HCT116 (cell line): ENCODE results near the gene ABTB2.

ENCODE experiments used
- CTCF ChIP-seq, 3 experiments: fragments of 200-600 bp in 1 of 3; sonication (generic) in 1 of 3; IDR thresholded peaks in 2 of 3; conservative IDR thresholded peaks in 1 of 3; 2 replicates each; pipeline ENCODE4 v1.5.1; 2012 to 2017; ENCODE audit warnings: low read depth in 2 of 3, low read length in 2 of 3, antibody characterized with exemption in 1 of 3, borderline replicate concordance in 1 of 3, control low read depth in 1 of 3, mild to moderate bottlenecking in 1 of 3, mixed read lengths in 1 of 3, mixed run types in 1 of 3, moderate library complexity in 1 of 3; ENCODE audit not compliant: insufficient read depth in 1 of 3
- EZH2 ChIP-seq: fragments of 200-600 bp; sonication (generic); IDR thresholded peaks from 2 replicates; pipeline ENCODE4 v1.6.1; 2017; ENCODE audit warnings: antibody characterized with exemption, mixed run types
- JUND ChIP-seq: IDR thresholded peaks from 2 replicates; pipeline ENCODE4 v1.6.1; 2012
- POLR2A ChIP-seq: IDR thresholded peaks from 2 replicates; pipeline ENCODE4 v1.7.0; 2011; ENCODE audit warnings: borderline replicate concordance; ENCODE audit not compliant: insufficient read depth, insufficient read length; ENCODE audit errors: extremely low read depth
- POLR2AphosphoS5 ChIP-seq: IDR thresholded peaks from 2 replicates; pipeline ENCODE4 v1.6.1; 2011; ENCODE audit warnings: mild to moderate bottlenecking, low read depth, low read length, moderate library complexity
- RAD21 ChIP-seq: IDR thresholded peaks from 2 replicates; pipeline ENCODE4 v1.6.1; 2012; ENCODE audit warnings: low read depth, mild to moderate bottlenecking
- REST ChIP-seq: IDR thresholded peaks from 2 replicates; pipeline ENCODE4 v1.6.1; 2012; ENCODE audit warnings: low read depth
- ZFX ChIP-seq: fragments of 450-650 bp; IDR thresholded peaks from 2 replicates; pipeline ENCODE4 v1.6.1; 2017
- ZNF274 ChIP-seq: fragments of 200-500 bp; sonication (Bioruptor generic); IDR thresholded peaks from 2 replicates; pipeline ENCODE4 v1.6.1; 2014; ENCODE audit warnings: mild to moderate bottlenecking, low read depth, low read length, inconsistent platforms

GRCh38 chr11:34335801-34336200, 22.0 kb downstream of the ABTB2 start:
- TF ChIP-seq JUND = no peak
- no peak for TF ChIP-seq CTCF (IDR thresholded peaks at IDR 0.05 in 2 of 3, conservative IDR thresholded peaks at IDR 0.05 in 1 of 3; ENCODE audit: borderline replicate concordance in 1 of 3, insufficient read depth in 1 of 3, low read depth in 2 of 3, low read length in 2 of 3)
- no peak for TF ChIP-seq POLR2AphosphoS5
- no peak for TF ChIP-seq ZNF274
- TF ChIP-seq POLR2A = no peak
- TF ChIP-seq RAD21 = no peak
- TF ChIP-seq ZFX = no peak
- TF ChIP-seq EZH2 = no peak
- no peak for TF ChIP-seq REST
